22Rv1 (cell line): ENCODE measurements around the gene KRTAP11-1.

Experiments
- H3K27ac ChIP-seq: fragments of 450-650 bp; 2 replicates; pipeline ENCODE4 v1.5.1; 2017
- ZFX ChIP-seq: fragments of 450-650 bp; IDR thresholded peaks from 2 replicates; pipeline ENCODE4 v1.6.1; 2017; ENCODE audit warnings: antibody characterized with exemption, borderline replicate concordance
- TF ChIP-seq, protein P1 (sequence below): fragments of 450-650 bp; IDR thresholded peaks from 2 replicates; pipeline ENCODE4 v1.5.1; 2017; ENCODE audit warnings: mild to moderate bottlenecking

The KRTAP11-1 gene, protein sequence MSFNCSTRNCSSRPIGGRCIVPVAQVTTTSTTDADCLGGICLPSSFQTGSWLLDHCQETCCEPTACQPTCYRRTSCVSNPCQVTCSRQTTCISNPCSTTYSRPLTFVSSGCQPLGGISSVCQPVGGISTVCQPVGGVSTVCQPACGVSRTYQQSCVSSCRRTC

GRCh38 chr21:30881480-30881879 is at the start of gene KRTAP11-1:
TSS of gene KRTAP11-1 (minus strand) at chr21:30881580. CDS start at chr21:30881524, 56 bp downstream.
- TF ChIP-seq, protein P1, sequence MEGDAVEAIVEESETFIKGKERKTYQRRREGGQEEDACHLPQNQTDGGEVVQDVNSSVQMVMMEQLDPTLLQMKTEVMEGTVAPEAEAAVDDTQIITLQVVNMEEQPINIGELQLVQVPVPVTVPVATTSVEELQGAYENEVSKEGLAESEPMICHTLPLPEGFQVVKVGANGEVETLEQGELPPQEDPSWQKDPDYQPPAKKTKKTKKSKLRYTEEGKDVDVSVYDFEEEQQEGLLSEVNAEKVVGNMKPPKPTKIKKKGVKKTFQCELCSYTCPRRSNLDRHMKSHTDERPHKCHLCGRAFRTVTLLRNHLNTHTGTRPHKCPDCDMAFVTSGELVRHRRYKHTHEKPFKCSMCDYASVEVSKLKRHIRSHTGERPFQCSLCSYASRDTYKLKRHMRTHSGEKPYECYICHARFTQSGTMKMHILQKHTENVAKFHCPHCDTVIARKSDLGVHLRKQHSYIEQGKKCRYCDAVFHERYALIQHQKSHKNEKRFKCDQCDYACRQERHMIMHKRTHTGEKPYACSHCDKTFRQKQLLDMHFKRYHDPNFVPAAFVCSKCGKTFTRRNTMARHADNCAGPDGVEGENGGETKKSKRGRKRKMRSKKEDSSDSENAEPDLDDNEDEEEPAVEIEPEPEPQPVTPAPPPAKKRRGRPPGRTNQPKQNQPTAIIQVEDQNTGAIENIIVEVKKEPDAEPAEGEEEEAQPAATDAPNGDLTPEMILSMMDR, result no peak
- no peak for TF ChIP-seq ZFX
- H3K27ac ChIP-seq, result no peak within 1 kb of the TSS

- no peak overlapping the region for H3K27ac ChIP-seq
- TF ChIP-seq, protein P1, result no peak
- no peak for TF ChIP-seq ZFX
These were observed 42.8 kb upstream of the KRTAP11-1 start for GRCh38 chr21:30924146-30924700.

- H3K27ac ChIP-seq, result no peak overlapping the region
These were observed 39.7 kb upstream of the KRTAP11-1 start for GRCh38 chr21:30921129-30921528.

GRCh38 chr21:30917557-30917956 is 36.2 kb upstream of the KRTAP11-1 start:
- H3K27ac ChIP-seq, result no peak overlapping the region
- TF ChIP-seq, protein P1, result no peak
- no peak for TF ChIP-seq ZFX

More at GRCh38 chr21:30921129-30921528, 39.7 kb upstream of the KRTAP11-1 start:
- TF ChIP-seq ZFX, result no peak
- TF ChIP-seq, protein P1, result no peak

GRCh38 chr21:30900881-30901280 is 19.5 kb upstream of the KRTAP11-1 start:
- TF ChIP-seq ZFX, result no peak
- TF ChIP-seq, protein P1, result no peak
- no peak overlapping the region for H3K27ac ChIP-seq

GRCh38 chr21:30882866-30883597 is 1.7 kb upstream of the KRTAP11-1 start:
- TF ChIP-seq, protein P1, result no peak
- no peak for TF ChIP-seq ZFX
- no peak overlapping the region for H3K27ac ChIP-seq

- H3K27ac ChIP-seq, result no peak overlapping the region
- no peak for TF ChIP-seq ZFX
- TF ChIP-seq, protein P1, result no peak
These were observed 466 bp downstream of the KRTAP11-1 start for GRCh38 chr21:30880914-30881313.
